PC-3 (cell line): ENCODE results near the gene PRSS35. TPM values are rescaled to one million over a fixed set of nuclear protein-coding genes. Genes with fewer than 3 reads are reported as not detected.

Source experiments
- ATAC-seq: fragments of 200-7000 bp; cut with Tn5 transposase; 2 replicates; pipeline ENCODE4 v1.9.1; 2020; ENCODE audit warnings: mild to moderate bottlenecking, moderate library complexity
- BruUV-seq: library from RNA; stranded (reverse); fragments of 400-500 nt; replicated peaks from 2 replicates; lab custom pipeline; 2021; lab: Mats Ljungman, UMichigan
- CTCF ChIA-PET: fragments of 300-600 bp; sonication (Branson Sonifier 250); formaldehyde crosslinking; loops from one replicate; lab custom pipeline; 2022; ENCODE audit warnings: antibody characterized with exemption; lab: Charles Lee
- POLR2A ChIA-PET: fragments of 300-600 bp; sonication (Branson Sonifier 250); formaldehyde crosslinking; loops from one replicate; lab custom pipeline; 2022; ENCODE audit warnings: antibody characterized with exemption; ENCODE audit not compliant: unreplicated experiment; lab: Charles Lee
- DNase-seq: peaks from one replicate; pipeline ENCODE4 v3.0.0-alpha.2; 2015
- H2AFZ ChIP-seq: fragments of 300-600 bp; sonication (generic); 2 replicates; pipeline ENCODE4 v1.6.0; 2016; ENCODE audit warnings: antibody characterized with exemption, low read length
- H3F3A ChIP-seq: fragments of 300-600 bp; sonication (generic); one replicate; pipeline ENCODE4 v1.6.0; 2017; ENCODE audit warnings: antibody characterized with exemption, low read length, control low read depth, mild to moderate bottlenecking; ENCODE audit not compliant: unreplicated experiment
- H3K27ac ChIP-seq: fragments of 300-600 bp; sonication (generic); 2 replicates; pipeline ENCODE4 v1.5.1; 2016; ENCODE audit warnings: mild to moderate bottlenecking, low read length
- H3K27me3 ChIP-seq: fragments of 300-600 bp; sonication (generic); 2 replicates; pipeline ENCODE4 v1.6.1; 2016; ENCODE audit warnings: low read length, mixed read lengths
- H3K36me3 ChIP-seq: fragments of 300-600 bp; sonication (generic); 2 replicates; pipeline ENCODE4 v1.6.1; 2016; ENCODE audit warnings: low read depth, mixed run types, low read length, mixed read lengths
- H3K4me1 ChIP-seq: fragments of 300-600 bp; sonication (generic); 2 replicates; pipeline ENCODE4 v1.5.1; 2016; ENCODE audit warnings: low read length; ENCODE audit not compliant: insufficient read depth
- H3K4me2 ChIP-seq: fragments of 300-600 bp; sonication (generic); 2 replicates; pipeline ENCODE4 v1.6.0; 2016; ENCODE audit warnings: low read length
- H3K4me3 ChIP-seq: fragments of 300-600 bp; sonication (generic); 2 replicates; pipeline ENCODE4 v1.5.1; 2016; ENCODE audit warnings: mild to moderate bottlenecking, low read length, mixed read lengths
- H3K79me2 ChIP-seq: fragments of 300-600 bp; sonication (generic); 2 replicates; pipeline ENCODE4 v1.6.1; 2017; ENCODE audit warnings: low read length, mixed read lengths
- H3K9ac ChIP-seq: fragments of 300-600 bp; sonication (generic); 2 replicates; pipeline ENCODE4 v1.6.0; 2016; ENCODE audit warnings: mild to moderate bottlenecking, low read length
- H3K9me2 ChIP-seq: fragments of 300-600 bp; sonication (generic); replicated peaks from 2 replicates; pipeline ENCODE4 v1.6.1; 2016; ENCODE audit warnings: mixed run types, low read length, mixed read lengths
- H3K9me3 ChIP-seq: fragments of 300-600 bp; sonication (generic); 2 replicates; pipeline ENCODE4 v1.6.1; 2016; ENCODE audit warnings: low read length, mixed read lengths
- H4K20me1 ChIP-seq: fragments of 300-600 bp; sonication (generic); 2 replicates; pipeline ENCODE4 v1.6.1; 2016; ENCODE audit warnings: low read length, mixed read lengths
- CTCF ChIP-seq: fragments of 300-600 bp; sonication (generic); conservative IDR thresholded peaks from 2 replicates; pipeline ENCODE4 v1.5.1; 2017; ENCODE audit warnings: antibody characterized with exemption, low read depth, mild to moderate bottlenecking, low read length
- EZH2 ChIP-seq: fragments of 300-600 bp; sonication (generic); IDR thresholded peaks from one replicate; pipeline ENCODE4 v1.6.1; 2017; ENCODE audit warnings: antibody characterized with exemption, mild to moderate bottlenecking, low read length; ENCODE audit not compliant: unreplicated experiment
- EZH2phosphoT487 ChIP-seq: fragments of 300-600 bp; sonication (generic); IDR thresholded peaks from 2 replicates; pipeline ENCODE4 v1.6.1; 2018; ENCODE audit warnings: mild to moderate bottlenecking, antibody characterized with exemption, low read length, borderline replicate concordance
- intact Hi-C: fragments of 100-400 bp; cut with micrococcal nuclease; formaldehyde crosslinking; loops from 2 replicates; pipeline ENCODE4 v1.9.0; 2023
- total RNA-seq: library from RNA; depleted of rRNA; stranded (reverse); fragments of >200 nt; gene quantifications from 2 replicates; pipeline ENCODE4 v1.2.3, GENCODE V29; 2014

PRSS35 gene
- total RNA-seq, 1 experiment from 2014 or later: 1.7 TPM

- Histone ChIP-seq H3K27me3 (no peaks in the 10 kb centered on the region), H3K9me3 (no peaks in the 10 kb centered on the region), H3F3A (no peaks in the 10 kb centered on the region), H4K20me1 (no peaks in the 10 kb centered on the region), H3K9me2 (no peaks in the 10 kb centered on the region), H3K4me3 (no peak overlapping the region), H3K9ac (no peak overlapping the region), H3K36me3 (no peaks in the 10 kb centered on the region), H3K4me1 (peaks cover 9% of the 10 kb centered on the region), H3K79me2 (no peaks in the 10 kb centered on the region), H3K27ac (no peak overlapping the region), H2AFZ (no peak overlapping the region), H3K4me2 (no peak overlapping the region)
- no peak for TF ChIP-seq EZH2phosphoT487
- no peak for TF ChIP-seq CTCF
- TF ChIP-seq EZH2: no peak
- DNase-seq (no peak), ATAC-seq (no peak)
- intact Hi-C loops: no loop called here
- CTCF ChIA-PET: no interaction called here
- BruUV-seq: no TSS peak
- POLR2A ChIA-PET: no interaction called here
These were observed 42.3 kb upstream of the PRSS35 start for GRCh38 chr6:83470001-83470400.

- CTCF ChIA-PET: no interaction called here
These were observed 41.7 kb upstream of the PRSS35 start for GRCh38 chr6:83470587-83470986.

More at GRCh38 chr6:83470587-83470986, 41.7 kb upstream of the PRSS35 start:
- Histone ChIP-seq H3K27ac (no peak overlapping the region), H3K4me1 (peaks cover 3% of the 10 kb centered on the region), H3K79me2 (no peaks in the 10 kb centered on the region), H3K9me2 (no peaks in the 10 kb centered on the region), H4K20me1 (no peaks in the 10 kb centered on the region), H3K4me3 (no peak overlapping the region), H3K27me3 (no peaks in the 10 kb centered on the region), H3K4me2 (no peak overlapping the region), H3F3A (no peaks in the 10 kb centered on the region), H3K9ac (no peak overlapping the region), H3K36me3 (no peaks in the 10 kb centered on the region), H3K9me3 (no peaks in the 10 kb centered on the region), H2AFZ (no peak overlapping the region)
- ATAC-seq (no peak), DNase-seq (no peak)
- BruUV-seq: no TSS peak
- POLR2A ChIA-PET: no interaction called here
- TF ChIP-seq EZH2 (no peak), EZH2phosphoT487 (no peak), CTCF (no peak)
- intact Hi-C loops: no loop called here
